GM23248 (cell line): ENCODE measurements around the gene PRODH2. TPM values are rescaled to one million over a fixed set of nuclear protein-coding genes. Genes with fewer than 3 reads are reported as not detected.
"Not testable (repeated sequence)": the region's sequence is repeated elsewhere in the genome, so short reads cannot be mapped to it uniquely, and the experiment has no call there.

ENCODE experiments used
- DNase-seq: peaks from one replicate; pipeline ENCODE4 v3.0.0-alpha.2; 2015
- H2AFZ ChIP-seq: fragments of 200-600 bp; sonication (generic); 2 replicates; pipeline ENCODE4 v1.6.1; 2016; ENCODE audit warnings: antibody characterized with exemption
- H3F3A ChIP-seq: fragments of 200-600 bp; sonication (generic); 2 replicates; pipeline ENCODE4 v1.6.1; 2016; ENCODE audit warnings: mild to moderate bottlenecking, antibody characterized with exemption, mixed run types; ENCODE audit not compliant: insufficient read depth
- H3K27ac ChIP-seq: fragments of 200-600 bp; sonication (generic); 2 replicates; pipeline ENCODE4 v1.5.1; 2016; ENCODE audit warnings: mild to moderate bottlenecking
- H3K27me3 ChIP-seq: fragments of 200-600 bp; sonication (generic); replicated peaks from 2 replicates; pipeline ENCODE4 v1.6.1; 2016; ENCODE audit warnings: mild to moderate bottlenecking; ENCODE audit not compliant: insufficient read depth
- H3K36me3 ChIP-seq: fragments of 200-600 bp; sonication (generic); 2 replicates; pipeline ENCODE4 v1.6.1; 2016; ENCODE audit warnings: low read depth, mild to moderate bottlenecking
- H3K4me1 ChIP-seq: fragments of 200-600 bp; sonication (generic); 2 replicates; pipeline ENCODE4 v1.6.1; 2016; ENCODE audit warnings: mild to moderate bottlenecking; ENCODE audit not compliant: insufficient read depth
- H3K4me2 ChIP-seq: fragments of 200-600 bp; sonication (generic); one replicate; pipeline ENCODE4 v1.6.1; 2016; ENCODE audit warnings: mild to moderate bottlenecking; ENCODE audit not compliant: unreplicated experiment
- H3K4me3 ChIP-seq: fragments of 200-600 bp; sonication (generic); 2 replicates; pipeline ENCODE4 v1.5.1; 2016; ENCODE audit warnings: mild to moderate bottlenecking
- H3K79me2 ChIP-seq: fragments of 200-600 bp; sonication (generic); 2 replicates; pipeline ENCODE4 v1.6.1; 2016; ENCODE audit warnings: mild to moderate bottlenecking; ENCODE audit not compliant: insufficient read depth
- H3K9ac ChIP-seq: fragments of 200-600 bp; sonication (generic); 2 replicates; pipeline ENCODE4 v1.6.1; 2016; ENCODE audit warnings: mild to moderate bottlenecking
- H3K9me2 ChIP-seq: fragments of 200-600 bp; sonication (generic); 2 replicates; pipeline ENCODE4 v1.6.1; 2016; ENCODE audit warnings: mixed run types, mild to moderate bottlenecking, moderate library complexity; ENCODE audit not compliant: insufficient read depth
- H3K9me3 ChIP-seq: fragments of 200-600 bp; sonication (generic); one replicate; pipeline ENCODE4 v1.6.1; 2017; ENCODE audit warnings: low read depth
- H4K20me1 ChIP-seq: fragments of 200-600 bp; sonication (generic); 2 replicates; pipeline ENCODE4 v1.6.0; 2016; ENCODE audit not compliant: insufficient read depth
- EZH2 ChIP-seq: fragments of 200-600 bp; sonication (generic); IDR thresholded peaks from 2 replicates; pipeline ENCODE4 v1.6.1; 2018; ENCODE audit warnings: antibody characterized with exemption, mild to moderate bottlenecking; ENCODE audit not compliant: insufficient read depth, poor library complexity, severe bottlenecking
- EZH2phosphoT487 ChIP-seq: fragments of 200-600 bp; sonication (generic); IDR thresholded peaks from 2 replicates; pipeline ENCODE4 v1.6.1; 2018; ENCODE audit warnings: antibody characterized with exemption, moderate library complexity, mild to moderate bottlenecking, low read depth; ENCODE audit not compliant: insufficient read depth
- WGBS, 2 experiments: methylation state at CpG; one replicate each; pipeline ENCODE4 v1.1.6; 2015 to 2017; ENCODE audit warnings: low lambda C conversion rate in 2 of 2, low coverage in 1 of 2; ENCODE audit errors: missing lambda C conversion rate in 2 of 2; 5-methylcytosine and 5-hydroxymethylcytosine counted together
- in situ Hi-C: fragments of 300-500 bp; cut with MboI; formaldehyde crosslinking; loops from 2 replicates; pipeline ENCODE4 v1.15.0; 2020
- polyA plus RNA-seq: library from polyadenylated mRNA; unstranded; fragments of >200 nt; fragmentation: Nextera tagmentation; extraction: Ambion mirVana; gene quantifications from 2 replicates; pipeline ENCODE4 v1.2.1, GENCODE V29; 2016
- total RNA-seq: library from RNA; depleted of rRNA; stranded (reverse); fragments of >200 nt; shearing (Covaris generic); gene quantifications from 2 replicates; pipeline ENCODE4 v1.2.3, GENCODE V29; 2014

The PRODH2 gene
- total and polyA plus RNA-seq, 2 experiments from 2014 or later: not detected

DNA sequence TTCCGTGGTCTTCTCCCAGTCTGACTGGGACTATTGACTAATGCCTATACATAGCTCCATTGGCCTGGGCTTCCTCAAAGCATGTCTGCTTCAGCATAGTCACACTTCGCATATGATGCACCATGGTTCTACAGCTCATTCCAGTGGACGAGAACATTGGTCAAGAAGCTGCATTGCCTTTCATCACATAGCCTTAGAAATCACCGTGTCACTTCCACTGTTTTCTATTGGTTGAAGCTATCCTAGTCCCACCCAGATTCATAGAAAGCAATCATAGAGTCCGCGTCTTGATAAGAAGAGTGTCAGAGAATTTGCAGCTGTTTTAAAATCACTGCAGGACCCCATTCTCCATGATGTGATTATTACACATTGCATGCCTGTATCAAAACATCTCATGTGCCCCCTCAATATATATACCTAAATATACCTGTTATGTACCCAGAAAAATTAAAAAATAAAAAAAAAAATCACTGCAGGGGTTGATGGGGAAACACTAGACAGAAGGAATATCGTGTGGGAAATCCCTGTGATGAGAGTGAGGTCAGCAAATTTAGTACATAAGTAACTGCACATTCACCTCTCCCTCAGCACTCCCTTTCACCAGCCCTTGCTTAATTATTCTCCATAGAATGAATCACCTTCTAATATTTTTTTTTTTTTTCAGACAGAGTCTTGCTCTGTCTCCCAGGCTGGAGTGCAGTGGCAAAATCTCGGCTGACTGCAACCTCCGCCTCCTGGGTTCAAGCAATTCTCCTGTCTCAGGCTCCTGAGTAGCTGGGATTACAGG lies 39.4 kb downstream of the PRODH2 start:
- TF ChIP-seq EZH2 (no peak), EZH2phosphoT487 (no peak)
- peak; percentile 76 for DNase-seq
- Histone ChIP-seq H4K20me1 (no peaks in the 10 kb centered on the region), H2AFZ (no peak overlapping the region), H3K9me2 (no peaks in the 10 kb centered on the region), H3K36me3 (no peaks in the 10 kb centered on the region), H3K27ac (no peak overlapping the region), H3K4me1 (no peaks in the 10 kb centered on the region), H3K4me2 (no peak overlapping the region), H3K9me3 (no peaks in the 10 kb centered on the region), H3K4me3 (no peak overlapping the region), H3K9ac (no peak overlapping the region), H3K79me2 (no peaks in the 10 kb centered on the region), H3F3A (peaks cover 12% of the 10 kb centered on the region), H3K27me3 (no peaks in the 10 kb centered on the region)
- in situ Hi-C loops: no loop called here
- 72 to 73% methylated on average over 9 of the region's 9 CpGs for WGBS, 2 experiments

DNA sequence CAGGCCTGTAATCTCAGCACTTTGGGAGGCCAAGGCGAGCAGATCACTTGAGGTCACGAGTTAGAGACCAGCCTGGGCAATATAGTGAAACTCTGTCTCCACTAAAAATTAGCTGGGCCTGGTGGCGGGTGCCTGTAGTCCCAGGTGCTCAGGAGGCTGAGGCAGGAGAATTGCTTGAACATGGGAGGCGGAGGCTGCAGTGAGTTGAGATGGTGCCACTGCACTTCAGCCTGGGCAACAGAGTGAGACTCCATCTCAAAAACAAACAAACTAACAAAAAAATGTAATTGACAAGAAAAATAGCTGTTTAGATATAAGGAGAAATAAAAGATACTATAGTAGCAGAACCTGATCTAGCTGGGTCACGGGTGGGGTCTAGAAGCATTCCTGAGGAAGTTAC lies 40.3 kb downstream of the PRODH2 start:
- H3K9me2 ChIP-seq, in situ Hi-C loops: not testable (repeated sequence)
- WGBS, 2 experiments: 81 to 83% methylated on average over 5 of the region's 5 CpGs

DNA sequence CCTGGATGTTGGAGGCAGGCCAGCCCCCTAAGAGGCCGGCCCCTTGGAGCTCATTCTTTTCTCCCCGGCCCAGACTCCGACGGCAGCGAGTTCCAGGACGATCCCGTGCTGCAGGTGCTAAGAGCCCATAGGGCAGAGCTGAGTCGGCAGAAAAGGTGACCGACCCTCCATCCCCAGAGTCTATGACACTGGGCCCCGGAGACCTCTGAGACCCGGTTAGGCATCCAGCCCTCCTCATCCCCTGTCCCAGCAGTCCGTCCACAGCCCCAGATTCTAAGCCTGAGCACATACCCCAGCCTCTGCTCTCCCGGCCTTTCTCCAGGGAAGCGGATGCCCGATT lies 44.6 kb downstream of the PRODH2 start:
- Histone ChIP-seq H3K27me3 (no peaks in the 10 kb centered on the region), H3K4me1 (no peaks in the 10 kb centered on the region), H3F3A (peaks cover 9% of the 10 kb centered on the region), H4K20me1 (no peaks in the 10 kb centered on the region), H3K4me3 (no peak overlapping the region), H3K9me3 (no peaks in the 10 kb centered on the region), H3K36me3 (no peaks in the 10 kb centered on the region; the same call in 1 of the 2 replicates), H3K79me2 (no peaks in the 10 kb centered on the region), H3K9me2 (no peaks in the 10 kb centered on the region), H3K4me2 (no peak overlapping the region), H3K9ac (no peak overlapping the region), H2AFZ (no peak overlapping the region), H3K27ac (no peak overlapping the region)
- no peak for DNase-seq
- TF ChIP-seq EZH2 (no peak), EZH2phosphoT487 (no peak)
- WGBS, 2 experiments: 87 to 94% methylated on average over 15 of the region's 15 CpGs
- in situ Hi-C loops: no loop called here

More for the DNA sequence above, 40.3 kb downstream of the PRODH2 start:
- H3K4me2 ChIP-seq, H3K36me3 ChIP-seq, H3K27ac ChIP-seq, H4K20me1 ChIP-seq, H3K27me3 ChIP-seq, H3K79me2 ChIP-seq, H3K9ac ChIP-seq, H3K4me3 ChIP-seq, H3K9me3 ChIP-seq, DNase-seq, H3K4me1 ChIP-seq, H2AFZ ChIP-seq: not testable (repeated sequence)
- H3F3A ChIP-seq: peaks cover 12% of the 10 kb centered on the region

DNA sequence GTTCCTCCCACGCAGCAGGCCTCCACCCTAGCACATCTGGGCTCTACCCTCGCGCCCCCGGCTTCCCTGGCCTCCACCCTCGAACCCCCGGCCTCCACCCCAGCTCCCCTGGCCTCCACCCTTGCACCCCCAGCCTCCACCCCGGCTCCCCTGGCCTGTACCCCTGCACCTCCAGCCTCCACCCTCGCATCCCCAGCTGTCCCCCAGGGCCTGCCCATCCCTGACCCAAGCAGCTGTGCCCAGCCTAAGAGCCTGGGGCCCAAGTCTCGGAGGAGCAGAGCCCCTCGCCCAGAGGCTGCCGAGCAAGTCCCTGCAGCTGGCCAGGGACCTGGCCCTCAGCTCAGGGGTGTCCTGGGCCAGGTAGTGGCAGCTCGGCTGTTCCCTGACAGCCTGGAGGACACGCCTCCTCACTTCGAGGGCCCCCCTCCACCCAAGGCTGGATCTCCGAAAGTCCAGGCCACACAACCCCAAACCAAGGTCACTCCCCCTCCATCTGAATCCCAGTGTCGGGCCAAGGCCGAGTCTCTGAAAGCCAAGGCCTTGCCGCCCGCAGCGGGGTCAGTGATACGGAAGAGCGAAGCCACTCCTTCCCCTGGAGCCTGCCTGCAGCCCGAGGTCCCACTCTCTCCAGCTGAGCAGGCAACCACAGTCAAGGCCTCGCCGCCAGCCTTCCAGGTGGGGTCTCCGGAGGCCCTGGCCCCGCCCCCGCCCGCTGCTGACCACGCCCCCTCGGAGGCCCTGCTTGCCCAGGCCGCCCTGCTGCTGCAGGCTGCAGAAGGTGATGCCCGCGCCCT lies 45.2 kb downstream of the PRODH2 start:
- no peak for DNase-seq
- 85 to 95% methylated on average over 15 to 34 of the region's 34 CpGs for WGBS, 2 experiments
- H3K27me3 ChIP-seq: no peaks in the 10 kb centered on the region
- H4K20me1 ChIP-seq: no peaks in the 10 kb centered on the region
- no peaks in the 10 kb centered on the region; the same call in 1 of the 2 replicates for H3K36me3 ChIP-seq
- peaks cover 3% of the 10 kb centered on the region for H3F3A ChIP-seq
- H3K4me1 ChIP-seq: no peaks in the 10 kb centered on the region
- H3K27ac ChIP-seq: no peak overlapping the region
- no peaks in the 10 kb centered on the region for H3K79me2 ChIP-seq
- in situ Hi-C loops: no loop called here
- H3K4me2 ChIP-seq: no peak overlapping the region
- H3K9me3 ChIP-seq: no peaks in the 10 kb centered on the region
- H2AFZ ChIP-seq: no peak overlapping the region
- TF ChIP-seq EZH2: no peak
- no peak for TF ChIP-seq EZH2phosphoT487
- H3K4me3 ChIP-seq: no peak overlapping the region
- H3K9ac ChIP-seq: no peak overlapping the region
- H3K9me2 ChIP-seq: no peaks in the 10 kb centered on the region
